ENCODE measurements around the gene BAG2. TPM values are rescaled to one million over a fixed set of nuclear protein-coding genes. Genes with fewer than 3 reads are reported as not detected.
A peak's percentile ranks its signal among the peaks of the same experiment; 100 is the strongest.

Gene BAG2
- total RNA-seq, 1 donor: 17.7 TPM

GRCh38 chr6:57173886-57174510 lies 1.9 kb downstream of the BAG2 start:
- Histone ChIP-seq H3K4me2 (ENCODE audit: insufficient read depth, low read length) (peak overlapping the region; percentile 93), H3K27me3 (ENCODE audit: insufficient read depth, low read length) (no peaks in the 10 kb centered on the region), H3K27ac (ENCODE audit: low read depth, low read length) (peak overlapping the region; percentile 91), H4K20me1 (ENCODE audit: insufficient read depth, low read length) (peaks cover 17% of the 10 kb centered on the region), H3K79me2 (ENCODE audit: insufficient read depth, low read length) (peaks cover 70% of the 10 kb centered on the region), H3K4me3 (ENCODE audit: insufficient read depth, low read length) (peak overlapping the region; percentile 89), H3K36me3 (ENCODE audit: insufficient read depth, low read length) (peaks cover 9% of the 10 kb centered on the region), H3K4me1 (ENCODE audit: insufficient read depth, low read length) (peaks cover 36% of the 10 kb centered on the region), H3K9me3 (ENCODE audit: low read depth, low read length) (no peaks in the 10 kb centered on the region), H2AFZ (ENCODE audit: low read length) (no peak overlapping the region)
- DNase-seq (ENCODE audit: insufficient read length, low spot score, missing footprints): peak; percentile 86
- TF ChIP-seq CTCF (IDR thresholded peaks at IDR 0.05; ENCODE audit: extremely low read depth, low read depth, low read length): no peak

GRCh38 chr6:57174511-57174907 lies 2.4 kb downstream of the BAG2 start:
- peaks cover 14% of the 10 kb centered on the region for H3K36me3 ChIP-seq (ENCODE audit: insufficient read depth, low read length)
- H3K27me3 ChIP-seq (ENCODE audit: insufficient read depth, low read length): no peaks in the 10 kb centered on the region
- H3K9me3 ChIP-seq (ENCODE audit: low read depth, low read length): no peaks in the 10 kb centered on the region
- H3K27ac ChIP-seq (ENCODE audit: low read depth, low read length): peak overlapping the region; percentile 91
- peaks cover 40% of the 10 kb centered on the region for H3K4me1 ChIP-seq (ENCODE audit: insufficient read depth, low read length)
- peaks cover 75% of the 10 kb centered on the region for H3K79me2 ChIP-seq (ENCODE audit: insufficient read depth, low read length)
- TF ChIP-seq CTCF (IDR thresholded peaks at IDR 0.05; ENCODE audit: extremely low read depth, low read depth, low read length): no peak
- H3K4me2 ChIP-seq (ENCODE audit: insufficient read depth, low read length): peak overlapping the region; percentile 93
- no peak for DNase-seq (ENCODE audit: insufficient read length, low spot score, missing footprints)
- H4K20me1 ChIP-seq (ENCODE audit: insufficient read depth, low read length): peaks cover 17% of the 10 kb centered on the region
- no peak overlapping the region for H2AFZ ChIP-seq (ENCODE audit: low read length)
- peak overlapping the region; percentile 89 for H3K4me3 ChIP-seq (ENCODE audit: insufficient read depth, low read length)

GRCh38 chr6:57177545-57178265 lies 5.6 kb downstream of the BAG2 start:
- TF ChIP-seq CTCF (IDR thresholded peaks at IDR 0.05; ENCODE audit: extremely low read depth, low read depth, low read length): no peak
- H3K27ac ChIP-seq (ENCODE audit: low read depth, low read length): peak overlapping the region; percentile 41
- DNase-seq (ENCODE audit: insufficient read length, low spot score, missing footprints): peak; percentile 84
- H3K9me3 ChIP-seq (ENCODE audit: low read depth, low read length): no peaks in the 10 kb centered on the region
- H3K27me3 ChIP-seq (ENCODE audit: insufficient read depth, low read length): no peaks in the 10 kb centered on the region
- peaks cover 34% of the 10 kb centered on the region for H3K4me1 ChIP-seq (ENCODE audit: insufficient read depth, low read length)
- H3K36me3 ChIP-seq (ENCODE audit: insufficient read depth, low read length): peaks cover 34% of the 10 kb centered on the region
- no peak overlapping the region for H3K4me3 ChIP-seq (ENCODE audit: insufficient read depth, low read length)
- H4K20me1 ChIP-seq (ENCODE audit: insufficient read depth, low read length): peaks cover 17% of the 10 kb centered on the region
- peaks cover 91% of the 10 kb centered on the region for H3K79me2 ChIP-seq (ENCODE audit: insufficient read depth, low read length)
- peak overlapping the region; percentile 29 for H3K4me2 ChIP-seq (ENCODE audit: insufficient read depth, low read length)
- no peak overlapping the region for H2AFZ ChIP-seq (ENCODE audit: low read length)

GRCh38 chr6:57180596-57180995 lies 8.5 kb downstream of the BAG2 start:
- H3K27ac ChIP-seq (ENCODE audit: low read depth, low read length): no peak overlapping the region
- TF ChIP-seq CTCF (IDR thresholded peaks at IDR 0.05; ENCODE audit: extremely low read depth, low read depth, low read length): no peak
- no peaks in the 10 kb centered on the region for H3K9me3 ChIP-seq (ENCODE audit: low read depth, low read length)
- no peak overlapping the region for H3K4me2 ChIP-seq (ENCODE audit: insufficient read depth, low read length)
- H3K4me3 ChIP-seq (ENCODE audit: insufficient read depth, low read length): no peak overlapping the region
- H4K20me1 ChIP-seq (ENCODE audit: insufficient read depth, low read length): peaks cover 13% of the 10 kb centered on the region
- peaks cover 20% of the 10 kb centered on the region for H3K4me1 ChIP-seq (ENCODE audit: insufficient read depth, low read length)
- H3K27me3 ChIP-seq (ENCODE audit: insufficient read depth, low read length): no peaks in the 10 kb centered on the region
- H3K79me2 ChIP-seq (ENCODE audit: insufficient read depth, low read length): peaks cover 71% of the 10 kb centered on the region
- H2AFZ ChIP-seq (ENCODE audit: low read length): no peak overlapping the region
- no peak for DNase-seq (ENCODE audit: insufficient read length, low spot score, missing footprints)
- peaks cover 58% of the 10 kb centered on the region for H3K36me3 ChIP-seq (ENCODE audit: insufficient read depth, low read length)

Data from osteoblast (primary cell).